ENCODE results near the gene FAM124B. TPM values are rescaled to one million over a fixed set of nuclear protein-coding genes. Genes with fewer than 3 reads are reported as not detected.

Gene FAM124B, protein sequence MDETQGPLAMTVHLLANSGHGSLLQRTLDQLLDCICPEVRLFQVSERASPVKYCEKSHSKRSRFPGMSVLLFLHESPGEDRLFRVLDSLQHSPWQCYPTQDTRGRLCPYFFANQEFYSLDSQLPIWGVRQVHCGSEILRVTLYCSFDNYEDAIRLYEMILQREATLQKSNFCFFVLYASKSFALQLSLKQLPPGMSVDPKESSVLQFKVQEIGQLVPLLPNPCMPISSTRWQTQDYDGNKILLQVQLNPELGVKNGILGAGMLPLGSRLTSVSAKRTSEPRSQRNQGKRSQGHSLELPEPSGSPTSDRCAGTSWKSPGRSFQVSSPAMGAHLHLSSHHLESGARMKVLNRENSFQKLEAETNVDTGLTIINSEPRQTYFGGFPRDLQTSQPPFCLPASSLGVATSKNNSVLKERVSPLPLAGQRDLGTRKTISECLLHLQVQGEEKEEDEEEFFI
- 1.6 TPM for total RNA-seq

GRCh38 chr2:224401641-224402342 is at the start of gene FAM124B:
Gene FAM124B, minus strand, starts transcription at chr2:224402107. Its CDS starts 339 bp downstream, at chr2:224401768.
- H3K27me3 ChIP-seq (ENCODE audit: insufficient read depth, low read length): no peaks in the 10 kb centered on the region
- H3K4me3 ChIP-seq (ENCODE audit: low read length): peak within 1 kb of the TSS; percentile 36
- no peaks in the 10 kb centered on the region for H3K9me3 ChIP-seq (ENCODE audit: low read depth, low read length)
- H3K4me1 ChIP-seq (ENCODE audit: insufficient read depth, low read length): peaks cover 66% of the 10 kb centered on the region

GRCh38 chr2:224449212-224450147 is 47.6 kb upstream of the FAM124B start:
- Histone ChIP-seq H3K9me3 (ENCODE audit: low read depth, low read length) (no peaks in the 10 kb centered on the region), H3K4me3 (ENCODE audit: low read length) (no peak overlapping the region), H3K4me1 (ENCODE audit: insufficient read depth, low read length) (no peaks in the 10 kb centered on the region), H3K27me3 (ENCODE audit: insufficient read depth, low read length) (no peaks in the 10 kb centered on the region)

DNA sequence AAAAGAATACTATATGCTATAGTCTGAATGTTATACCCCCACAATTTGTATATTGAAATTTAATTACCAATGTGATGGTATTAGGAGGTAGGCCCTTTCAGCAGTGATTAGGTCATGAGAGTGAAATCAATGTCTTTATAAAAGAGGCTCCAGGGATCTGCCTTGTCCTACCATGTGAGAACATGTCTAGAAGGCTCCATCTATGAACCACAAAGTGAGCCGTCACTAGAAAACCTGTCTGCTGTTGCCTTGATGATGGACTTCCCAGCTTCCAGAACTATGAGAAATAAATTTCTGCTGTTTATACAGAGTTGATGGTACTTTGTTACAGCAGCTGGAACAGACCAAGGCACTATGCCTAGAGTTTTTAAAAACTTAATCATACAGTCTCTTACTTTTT is 46.3 kb upstream of the FAM124B start:
- no peaks in the 10 kb centered on the region for H3K27me3 ChIP-seq (ENCODE audit: insufficient read depth, low read length)
- H3K4me3 ChIP-seq (ENCODE audit: low read length): no peak overlapping the region
- H3K4me1 ChIP-seq (ENCODE audit: insufficient read depth, low read length): no peaks in the 10 kb centered on the region
- H3K9me3 ChIP-seq (ENCODE audit: low read depth, low read length): no peaks in the 10 kb centered on the region

DNA sequence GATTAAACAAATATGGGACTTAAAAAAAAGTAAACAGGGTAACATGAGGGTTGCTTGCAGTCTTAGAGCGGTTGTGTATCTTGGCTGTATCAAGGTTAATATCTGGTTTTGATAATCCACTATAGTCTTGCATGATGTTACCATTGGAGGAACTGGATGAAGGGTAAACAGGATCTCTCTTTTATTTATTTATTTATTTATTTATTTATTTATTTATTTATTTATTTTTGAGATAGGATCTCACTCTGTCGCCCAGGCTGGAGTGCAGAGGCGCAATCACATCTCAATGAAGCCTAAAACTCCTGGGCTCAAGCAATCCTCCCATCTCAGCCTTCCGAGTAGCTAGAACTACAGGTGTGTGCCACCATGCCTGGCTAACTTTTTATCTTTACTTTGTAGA is 42.9 kb upstream of the FAM124B start:
- Histone ChIP-seq H3K4me3 (ENCODE audit: low read length) (no peak overlapping the region), H3K9me3 (ENCODE audit: low read depth, low read length) (no peaks in the 10 kb centered on the region), H3K27me3 (ENCODE audit: insufficient read depth, low read length) (peaks cover 6% of the 10 kb centered on the region), H3K4me1 (ENCODE audit: insufficient read depth, low read length) (peaks cover 7% of the 10 kb centered on the region)

DNA sequence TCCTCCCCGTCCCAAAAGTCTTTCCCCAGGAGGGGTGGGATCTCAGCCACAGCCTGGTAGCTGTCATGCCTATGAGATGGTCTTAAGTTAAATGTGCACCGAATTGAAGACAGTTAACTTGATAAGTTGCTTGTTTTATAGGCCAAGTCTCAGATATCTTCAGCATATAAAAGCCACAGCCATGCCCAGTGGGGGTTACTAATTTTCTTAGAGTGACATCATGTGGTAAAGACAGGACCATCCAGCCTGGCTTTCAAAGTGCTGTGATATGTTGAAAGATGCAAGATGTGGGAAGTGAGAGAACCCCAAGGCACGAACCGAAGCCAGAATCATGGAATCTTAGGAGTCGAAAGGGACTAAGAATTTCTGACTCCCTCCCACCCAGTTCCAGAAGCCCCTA is 42.1 kb upstream of the FAM124B start:
- Histone ChIP-seq H3K4me3 (ENCODE audit: low read length) (no peak overlapping the region), H3K27me3 (ENCODE audit: insufficient read depth, low read length) (peaks cover 6% of the 10 kb centered on the region), H3K4me1 (ENCODE audit: insufficient read depth, low read length) (peaks cover 7% of the 10 kb centered on the region), H3K9me3 (ENCODE audit: low read depth, low read length) (no peaks in the 10 kb centered on the region)

DNA sequence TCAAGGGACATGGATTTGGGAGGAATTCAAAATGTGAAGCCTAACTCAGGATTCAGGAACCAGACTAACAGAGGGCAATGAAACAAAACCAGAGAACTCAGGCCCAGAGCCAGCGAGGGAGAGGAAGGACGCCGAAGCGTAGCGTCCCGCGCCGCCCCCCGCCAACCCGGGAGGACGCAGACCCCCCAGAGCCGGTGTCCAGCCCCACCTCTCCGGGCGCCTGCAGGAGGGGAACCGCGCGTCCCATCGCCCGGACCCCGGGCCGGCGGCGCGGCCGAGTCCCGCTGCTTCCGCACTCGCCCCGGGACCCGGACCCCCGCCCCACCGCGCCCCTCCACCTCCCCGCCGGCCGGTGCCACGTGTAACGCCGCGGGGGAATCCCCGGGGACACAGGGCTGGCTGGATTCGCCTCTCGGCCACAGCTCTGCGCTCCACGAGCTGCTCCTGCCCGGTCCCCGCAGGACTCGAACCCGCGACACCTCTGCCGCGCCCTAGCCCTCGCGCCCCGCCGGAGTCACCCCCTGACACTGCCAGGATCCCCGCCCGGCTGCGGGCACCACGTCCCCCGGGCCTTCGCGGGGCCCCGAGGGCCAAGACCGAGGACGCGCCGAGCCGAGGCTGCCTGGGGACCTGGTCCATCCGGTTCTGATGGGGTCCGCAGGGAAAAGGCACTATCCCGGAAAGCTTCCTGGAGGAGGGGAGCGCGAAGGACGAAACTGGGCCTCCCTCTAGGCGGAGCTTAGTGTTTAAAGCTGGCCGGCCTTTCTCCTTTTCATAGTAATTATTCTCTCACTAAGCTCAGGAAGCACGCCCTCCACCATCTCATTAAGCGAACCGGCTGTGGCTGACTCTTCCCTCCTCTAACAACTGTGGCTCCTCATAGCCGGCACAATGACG is 40.4 kb upstream of the FAM124B start:
- H3K9me3 ChIP-seq (ENCODE audit: low read depth, low read length): no peaks in the 10 kb centered on the region
- H3K4me3 ChIP-seq (ENCODE audit: low read length): peak overlapping the region; percentile 27
- H3K4me1 ChIP-seq (ENCODE audit: insufficient read depth, low read length): peaks cover 7% of the 10 kb centered on the region
- H3K27me3 ChIP-seq (ENCODE audit: insufficient read depth, low read length): peaks cover 6% of the 10 kb centered on the region

DNA sequence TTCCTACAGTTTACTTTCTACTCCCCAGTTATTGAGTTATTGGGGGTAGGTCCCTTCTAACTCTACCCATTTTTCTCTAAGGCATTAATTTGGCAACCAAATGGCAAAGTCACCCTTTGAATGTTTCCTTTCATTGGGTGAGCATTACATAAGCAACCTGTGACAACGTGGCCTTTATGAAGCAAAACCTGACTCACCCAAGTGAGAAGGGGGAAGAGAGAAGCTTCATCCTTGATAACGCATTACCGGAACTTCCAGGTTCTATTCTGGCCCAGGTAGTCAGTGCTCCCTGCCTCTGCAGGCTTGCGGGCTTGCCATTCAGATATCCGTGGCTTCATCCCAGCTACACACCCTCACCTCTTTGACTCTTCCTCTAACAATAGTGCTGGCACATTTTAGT is 39.1 kb upstream of the FAM124B start:
- peaks cover 7% of the 10 kb centered on the region for H3K4me1 ChIP-seq (ENCODE audit: insufficient read depth, low read length)
- no peaks in the 10 kb centered on the region for H3K9me3 ChIP-seq (ENCODE audit: low read depth, low read length)
- H3K4me3 ChIP-seq (ENCODE audit: low read length): no peak overlapping the region
- peaks cover 6% of the 10 kb centered on the region for H3K27me3 ChIP-seq (ENCODE audit: insufficient read depth, low read length)

- Histone ChIP-seq H3K4me1 (ENCODE audit: insufficient read depth, low read length) (peaks cover 7% of the 10 kb centered on the region), H3K27me3 (ENCODE audit: insufficient read depth, low read length) (peaks cover 6% of the 10 kb centered on the region), H3K9me3 (ENCODE audit: low read depth, low read length) (no peaks in the 10 kb centered on the region), H3K4me3 (ENCODE audit: low read length) (no peak overlapping the region)
These were observed 36.8 kb upstream of the FAM124B start for GRCh38 chr2:224438726-224439125.

DNA sequence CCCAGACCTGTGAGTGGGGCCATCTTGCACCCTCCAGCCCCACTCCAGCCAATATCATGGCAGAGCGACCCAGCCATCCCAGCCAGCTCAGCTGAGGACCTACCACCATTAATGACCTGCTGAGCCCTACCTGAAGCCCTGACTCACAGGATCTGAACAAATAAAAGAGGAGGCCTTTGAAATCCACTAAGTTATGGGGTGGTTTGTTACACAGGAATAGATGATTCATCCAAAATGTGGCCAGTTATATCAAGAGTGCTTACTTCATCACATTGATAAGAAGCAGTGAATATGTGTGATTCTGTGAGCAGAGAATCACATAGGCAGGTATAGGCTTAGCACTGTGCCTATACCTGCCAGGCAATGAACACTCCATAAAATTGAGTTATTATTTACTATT is 34.7 kb upstream of the FAM124B start:
- no peaks in the 10 kb centered on the region for H3K9me3 ChIP-seq (ENCODE audit: low read depth, low read length)
- H3K27me3 ChIP-seq (ENCODE audit: insufficient read depth, low read length): peaks cover 4% of the 10 kb centered on the region
- H3K4me3 ChIP-seq (ENCODE audit: low read length): no peak overlapping the region
- H3K4me1 ChIP-seq (ENCODE audit: insufficient read depth, low read length): no peaks in the 10 kb centered on the region

- Histone ChIP-seq H3K9me3 (ENCODE audit: low read depth, low read length) (no peaks in the 10 kb centered on the region), H3K27me3 (ENCODE audit: insufficient read depth, low read length) (no peaks in the 10 kb centered on the region)
These were observed 32.7 kb upstream of the FAM124B start for GRCh38 chr2:224434618-224435017.

DNA sequence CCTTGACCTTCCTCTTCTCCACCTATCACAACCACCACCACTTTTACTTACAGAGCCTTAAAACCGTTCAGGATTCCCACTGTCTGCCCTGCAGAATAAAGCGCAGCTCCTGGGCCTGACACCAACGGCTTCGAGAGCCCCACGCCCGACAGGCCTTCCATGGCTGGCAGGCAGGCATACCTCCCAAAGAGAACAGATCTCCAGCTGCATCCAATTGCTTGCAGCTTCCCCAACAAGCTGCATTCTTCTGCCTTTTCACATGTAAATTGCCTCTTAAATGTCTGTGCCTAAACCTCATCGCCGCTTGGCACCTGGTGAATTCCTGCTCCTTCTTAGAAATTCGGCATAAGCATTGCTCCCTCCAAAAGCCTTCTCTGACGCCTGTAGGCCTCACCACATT is 31.5 kb upstream of the FAM124B start:
- no peaks in the 10 kb centered on the region for H3K9me3 ChIP-seq (ENCODE audit: low read depth, low read length)
- no peaks in the 10 kb centered on the region for H3K4me1 ChIP-seq (ENCODE audit: insufficient read depth, low read length)
- H3K27me3 ChIP-seq (ENCODE audit: insufficient read depth, low read length): no peaks in the 10 kb centered on the region
- no peak overlapping the region for H3K4me3 ChIP-seq (ENCODE audit: low read length)

More at GRCh38 chr2:224434618-224435017, 32.7 kb upstream of the FAM124B start:
- Histone ChIP-seq H3K4me3 (ENCODE audit: low read length) (no peak overlapping the region), H3K4me1 (ENCODE audit: insufficient read depth, low read length) (no peaks in the 10 kb centered on the region)

DNA sequence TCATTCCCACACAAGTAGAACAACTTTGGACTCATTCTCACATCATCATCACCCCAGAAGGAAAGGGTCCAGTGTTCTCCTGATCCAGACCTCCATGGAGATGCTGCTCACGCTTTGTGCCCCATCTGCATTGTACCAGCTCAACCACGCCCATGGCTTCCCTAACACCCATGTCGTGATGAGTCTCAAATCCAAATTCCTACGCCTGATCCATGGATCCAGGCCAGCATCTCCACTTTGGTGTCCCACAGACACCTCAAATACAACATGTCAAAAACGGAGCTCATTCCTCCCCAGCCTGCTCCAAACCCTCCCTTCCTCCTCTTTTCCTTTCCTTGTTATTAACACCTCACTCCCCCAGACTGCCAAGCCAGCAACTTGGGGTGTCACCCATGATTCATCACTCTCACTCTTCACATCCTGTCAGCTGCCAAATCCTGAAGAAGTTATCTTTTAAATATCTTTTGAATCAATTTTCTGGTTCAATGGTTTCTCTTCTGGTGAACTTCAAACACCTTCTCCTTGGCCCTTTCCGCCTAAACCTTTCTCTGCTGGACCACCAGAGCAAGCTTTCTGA is 30.2 kb upstream of the FAM124B start:
- peaks cover under 1% of the 10 kb centered on the region for H3K4me1 ChIP-seq (ENCODE audit: insufficient read depth, low read length)
- no peaks in the 10 kb centered on the region for H3K9me3 ChIP-seq (ENCODE audit: low read depth, low read length)
- H3K27me3 ChIP-seq (ENCODE audit: insufficient read depth, low read length): no peaks in the 10 kb centered on the region
- H3K4me3 ChIP-seq (ENCODE audit: low read length): no peak overlapping the region

- H3K27me3 ChIP-seq (ENCODE audit: insufficient read depth, low read length): no peaks in the 10 kb centered on the region
- H3K9me3 ChIP-seq (ENCODE audit: low read depth, low read length): no peaks in the 10 kb centered on the region
- H3K4me1 ChIP-seq (ENCODE audit: insufficient read depth, low read length): peaks cover 4% of the 10 kb centered on the region
- no peak overlapping the region for H3K4me3 ChIP-seq (ENCODE audit: low read length)
These were observed 27.5 kb upstream of the FAM124B start for GRCh38 chr2:224429441-224429810.
